ENCODE data around the gene RSAD2.
"Not testable (repeated sequence)": the region's sequence is repeated elsewhere in the genome, so short reads cannot be mapped to it uniquely, and the experiment has no call there.

The RSAD2 gene

GRCh38 chr2:6928452-6928851 is 50.9 kb downstream of the RSAD2 start:
- DNase-seq = no peak

GRCh38 chr2:6929196-6929819 is 51.7 kb downstream of the RSAD2 start:
- DNase-seq = no peak

- no peak for DNase-seq
Observed at GRCh38 chr2:6930923-6931647, 53.5 kb downstream of the RSAD2 start.

GRCh38 chr2:6931753-6932152 is 54.2 kb downstream of the RSAD2 start:
- DNase-seq = no peak

- no peak for DNase-seq
Observed at GRCh38 chr2:6932206-6932605, 54.6 kb downstream of the RSAD2 start.

GRCh38 chr2:6932828-6933227 is 55.3 kb downstream of the RSAD2 start:
- peak in 1 of 2 donors; percentile 48 for DNase-seq

GRCh38 chr2:6933911-6934310 is 56.3 kb downstream of the RSAD2 start:
- no peak for DNase-seq

GRCh38 chr2:6934345-6934744 is 56.8 kb downstream of the RSAD2 start:
- DNase-seq = no peak

- peak; percentile 43 to 59 for DNase-seq
Observed at GRCh38 chr2:6934758-6935651, 57.4 kb downstream of the RSAD2 start.

- DNase-seq = not testable (repeated sequence)
Observed at GRCh38 chr2:6935652-6936020, 58.1 kb downstream of the RSAD2 start.

- DNase-seq = no peak
Observed at GRCh38 chr2:6937157-6937556, 59.6 kb downstream of the RSAD2 start.

- DNase-seq = no peak
Observed at GRCh38 chr2:6937582-6937981, 60.0 kb downstream of the RSAD2 start.

GRCh38 chr2:6939071-6939470 is 61.5 kb downstream of the RSAD2 start:
- DNase-seq = no peak

- DNase-seq = no peak
Observed at GRCh38 chr2:6940820-6941219, 63.2 kb downstream of the RSAD2 start.

GRCh38 chr2:6941299-6942046 is 63.9 kb downstream of the RSAD2 start:
- peak in 1 of 2 donors; percentile 43 for DNase-seq

- no peak for DNase-seq
Observed at GRCh38 chr2:6942848-6943247, 65.3 kb downstream of the RSAD2 start.

- no peak for DNase-seq
Observed at GRCh38 chr2:6943523-6943922, 65.9 kb downstream of the RSAD2 start.

- no peak for DNase-seq
Observed at GRCh38 chr2:6943971-6944370, 66.4 kb downstream of the RSAD2 start.

- DNase-seq = no peak
Observed at GRCh38 chr2:6944555-6944954, 67.0 kb downstream of the RSAD2 start.

- DNase-seq = no peak
Observed at GRCh38 chr2:6945087-6945813, 67.7 kb downstream of the RSAD2 start.

- no peak for DNase-seq
Observed at GRCh38 chr2:6945821-6946220, 68.2 kb downstream of the RSAD2 start.

- no peak for DNase-seq
Observed at GRCh38 chr2:6946722-6947121, 69.1 kb downstream of the RSAD2 start.

Data from hippocampal formation (tissue), 2 donors.